Measurements from ENCODE around the gene B3GAT1. TPM values are rescaled to one million over a fixed set of nuclear protein-coding genes. Genes with fewer than 3 reads are reported as not detected.

B3GAT1 gene
- total and polyA plus RNA-seq, 2 of the 13 experiments (the other 11 are each of a cell fraction or from before 2014, with no cell fraction given) = not detected

- 53% methylated on average over 10 of the region's 10 CpGs for WGBS (ENCODE audit: low lambda C conversion rate)
- ATAC-seq = no peak
- H3K27me3 ChIP-seq (ENCODE audit: control insufficient read depth in 1 of 2, insufficient read depth in 2 of 2, low read length in 2 of 2) = peaks cover 0 to 23% of the 10 kb centered on the region in 2 experiments
- H4K20me1 ChIP-seq (ENCODE audit: insufficient read depth, low read length) = 0 out of 2 replicates have a peak, but pooled peaks cover 3% of the 10 kb centered on the region
- TF ChIP-seq ATF7 (IDR thresholded peaks at IDR 0.05) (no peak), ATF7 (CRISPR knock-in tag; IDR thresholded peaks at IDR 0.05) (no peak), PAXIP1 (CRISPR knock-in tag; conservative IDR thresholded peaks at IDR 0.05) (no peak), TFDP2 (CRISPR knock-in tag; IDR thresholded peaks at IDR 0.05) (no peak), PCBP1 (IDR thresholded peaks at IDR 0.05; ENCODE audit: borderline replicate concordance, low read depth, low read length) (no peak), ZFAT (CRISPR knock-in tag; conservative IDR thresholded peaks at IDR 0.05) (no peak), ATF1 (CRISPR knock-in tag; IDR thresholded peaks at IDR 0.05) (no peak), PHF21A (CRISPR knock-in tag; IDR thresholded peaks at IDR 0.05) (no peak), FOXJ3 (CRISPR knock-in tag; IDR thresholded peaks at IDR 0.05; ENCODE audit: borderline replicate concordance) (no peak), ZNF549 (CRISPR knock-in tag; IDR thresholded peaks at IDR 0.05) (no peak), ZZZ3 (CRISPR knock-in tag; IDR thresholded peaks at IDR 0.05; ENCODE audit: borderline replicate concordance) (no peak), YEATS2 (CRISPR knock-in tag; IDR thresholded peaks at IDR 0.05; ENCODE audit: borderline replicate concordance) (no peak), IKZF5 (CRISPR knock-in tag; IDR thresholded peaks at IDR 0.05) (no peak), ZNF879 (CRISPR knock-in tag; IDR thresholded peaks at IDR 0.05) (no peak), SOX5 (CRISPR knock-in tag; IDR thresholded peaks at IDR 0.05; ENCODE audit: borderline replicate concordance) (no peak), ELK4 (CRISPR knock-in tag; IDR thresholded peaks at IDR 0.05; ENCODE audit: borderline replicate concordance) (no peak), SUZ12 (IDR thresholded peaks at IDR 0.05; ENCODE audit: low read depth, low read length) (no peak), AGO1 (IDR thresholded peaks at IDR 0.05; ENCODE audit: low read depth, low read length, poor library complexity, severe bottlenecking) (no peak), ETV5 (CRISPR knock-in tag; IDR thresholded peaks at IDR 0.05; ENCODE audit: borderline replicate concordance) (no peak)
- H3K27ac ChIP-seq (ENCODE audit: extremely low read length, insufficient read depth, low read length) = no peak overlapping the region
- in situ Hi-C loops (cut with HindIII; ENCODE audit: extremely low pct_ligation_motif_present, low pct_unique_long_range_greater_than_20kb) (no loop called here), intact Hi-C loops (cut with micrococcal nuclease; ENCODE audit: unreplicated experiment) (no loop called here)
- no peak for FAIRE-seq
- no peak overlapping the region for H2AFZ ChIP-seq (ENCODE audit: low read length)
- POLR2A ChIA-PET = no interaction called here
- no peak overlapping the region for H3K9ac ChIP-seq (ENCODE audit: insufficient read depth, low read depth, low read length)
- H3K36me3 ChIP-seq (replicated peaks in 1 of 2; ENCODE audit: control insufficient read depth in 1 of 2, insufficient read depth in 2 of 2, low read length in 2 of 2) = no peaks in the 10 kb centered on the region
- no peak overlapping the region for H3K4me3 ChIP-seq (replicated peaks in 1 of 3; ENCODE audit: insufficient read depth in 1 of 3, low read depth in 2 of 3, low read length in 3 of 3)
- no peaks in the 10 kb centered on the region for H3K79me2 ChIP-seq (ENCODE audit: insufficient read depth, low read length)
- no peaks in the 10 kb centered on the region for H3K9me3 ChIP-seq (ENCODE audit: low read length)
- no peak for DNase-seq (ENCODE audit: low spot score)
- CTCF ChIA-PET (ENCODE audit: low intra/inter-chr PET ratio, low total read pairs) = no interaction called here
- peaks cover 15% of the 10 kb centered on the region for H3K4me1 ChIP-seq (ENCODE audit: insufficient read depth, low read length)
- no peak overlapping the region for H3K4me2 ChIP-seq (ENCODE audit: low read depth, low read length)
- BruUV-seq (replicated peaks) = no TSS peak
Observed at GRCh38 chr11:134334796-134335571, 77.1 kb downstream of the B3GAT1 start.
